NCI-H187 (cell line): ENCODE data around the gene SHISA7.
A peak's percentile ranks its signal among the peaks of the same experiment; 100 is the strongest.

Source experiments
- DNase-seq, 2 experiments: peaks; one replicate each; lab custom pipeline; 2025; lab: John Stamatoyannopoulos, UW

SHISA7 gene

DNA sequence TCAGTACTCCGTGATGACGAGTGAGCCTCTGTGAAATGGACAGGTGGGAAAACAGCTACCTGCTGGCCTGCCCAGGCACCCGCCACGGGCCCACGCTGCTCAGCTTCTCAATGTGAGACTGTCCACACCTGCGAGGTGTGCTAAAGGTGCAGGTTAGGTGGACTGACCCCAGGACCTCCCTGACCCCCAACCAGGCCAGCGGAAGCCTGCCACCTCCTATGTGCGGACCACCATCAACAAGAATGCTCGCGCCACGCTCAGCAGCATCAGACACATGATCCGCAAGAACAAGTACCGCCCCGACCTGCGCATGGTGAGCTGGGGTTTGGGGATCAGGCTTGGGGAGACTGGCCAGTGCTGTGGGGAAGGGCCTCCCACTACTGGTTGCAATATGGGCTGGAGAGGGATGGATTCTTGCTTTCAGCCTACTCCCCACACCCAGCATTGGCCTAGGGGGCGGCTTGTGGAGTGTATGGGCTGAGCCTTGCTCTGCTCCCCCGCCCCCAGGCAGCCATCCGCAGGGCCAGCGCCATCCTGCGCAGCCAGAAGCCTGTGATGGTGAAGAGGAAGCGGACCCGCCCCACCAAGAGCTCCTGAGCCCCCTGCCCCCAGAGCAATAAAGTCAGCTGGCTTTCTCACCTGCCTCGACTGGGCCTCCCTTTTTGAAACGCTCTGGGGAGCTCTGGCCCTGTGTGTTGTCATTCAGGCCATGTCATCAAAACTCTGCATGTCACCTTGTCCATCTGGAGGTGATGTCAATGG lies 55.2 kb downstream of the SHISA7 start:
- no peak for DNase-seq

DNA sequence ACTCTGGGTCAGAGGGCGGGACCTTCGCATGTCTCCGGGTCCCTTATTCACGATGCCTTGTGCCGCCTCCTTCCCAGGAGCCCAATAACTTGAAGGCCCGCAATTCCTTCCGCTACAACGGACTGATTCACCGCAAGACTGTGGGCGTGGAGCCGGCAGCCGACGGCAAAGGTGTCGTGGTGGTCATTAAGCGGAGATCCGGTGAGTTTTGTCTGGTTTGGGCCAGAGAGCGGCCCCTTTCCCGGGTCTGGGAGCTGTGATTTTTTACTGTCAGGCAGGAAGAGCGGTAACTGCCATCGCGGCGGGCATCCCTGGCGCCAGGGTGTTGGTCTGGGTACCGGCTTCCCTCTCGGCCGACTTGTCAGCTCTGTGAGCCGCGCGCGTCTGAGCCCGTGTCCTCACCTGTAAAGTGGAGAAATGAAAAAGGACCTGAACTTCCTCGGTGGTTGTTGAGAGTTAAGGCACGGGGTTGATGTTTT lies 56.6 kb downstream of the SHISA7 start:
- DNase-seq = no peak

- DNase-seq = peak; percentile 97 to 100
Measured at GRCh38 chr19:55385724-55386492, 57.2 kb downstream of the SHISA7 start, which contains the start of gene RPL28. Gene RPL28 (plus strand): TSS chr19:55385932. CDS start chr19:55386358, 426 bp downstream.

GRCh38 chr19:55384920-55385723 lies 58.0 kb downstream of the SHISA7 start:
- peak; percentile 89 to 100 for DNase-seq

DNA sequence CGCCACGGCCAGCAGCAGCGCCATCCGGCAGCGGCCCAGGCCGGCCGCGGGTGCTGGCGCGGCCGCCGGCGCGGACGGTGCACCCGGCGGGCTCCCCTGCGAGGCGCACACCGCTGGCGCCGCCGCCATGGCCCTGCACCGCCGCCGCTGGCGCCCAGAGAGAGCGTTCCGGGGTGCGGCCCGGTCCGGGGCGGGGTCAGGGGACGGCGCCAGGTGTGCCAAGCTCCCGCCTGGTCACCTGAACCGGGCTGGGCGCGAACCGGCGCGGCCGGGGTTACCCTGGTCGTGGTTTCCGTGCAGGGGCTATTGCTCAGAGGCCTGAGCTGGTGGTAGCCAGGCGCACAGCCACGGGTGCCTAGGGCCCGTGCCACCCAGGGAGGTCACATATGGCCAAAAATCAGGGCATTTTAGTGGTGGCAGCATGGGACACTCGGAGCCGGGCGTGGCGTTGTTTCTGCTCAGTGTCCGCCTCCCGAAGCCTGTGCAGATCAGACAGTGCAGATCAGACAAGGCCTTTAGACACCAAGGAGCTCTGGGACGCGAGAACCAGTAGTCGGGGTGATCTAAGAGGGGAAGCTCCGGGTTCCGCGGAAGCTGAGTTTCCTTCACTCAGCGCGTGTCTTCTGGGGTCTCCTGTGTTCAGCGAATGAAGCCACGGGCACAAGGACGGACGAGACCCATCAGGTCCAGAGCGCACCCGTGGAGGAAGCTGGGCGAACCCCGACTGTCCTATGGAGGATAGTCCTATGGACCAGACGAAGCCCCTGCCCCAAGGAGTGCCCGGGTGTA lies 58.8 kb downstream of the SHISA7 start, which contains the start of gene TMEM238:
Gene TMEM238, minus strand, starts transcription at position 162 of the 789 bp plus-strand sequence. Its CDS starts 33 bp downstream, at position 129.
- DNase-seq = peak in 1 of 2 experiments; percentile 54

DNA sequence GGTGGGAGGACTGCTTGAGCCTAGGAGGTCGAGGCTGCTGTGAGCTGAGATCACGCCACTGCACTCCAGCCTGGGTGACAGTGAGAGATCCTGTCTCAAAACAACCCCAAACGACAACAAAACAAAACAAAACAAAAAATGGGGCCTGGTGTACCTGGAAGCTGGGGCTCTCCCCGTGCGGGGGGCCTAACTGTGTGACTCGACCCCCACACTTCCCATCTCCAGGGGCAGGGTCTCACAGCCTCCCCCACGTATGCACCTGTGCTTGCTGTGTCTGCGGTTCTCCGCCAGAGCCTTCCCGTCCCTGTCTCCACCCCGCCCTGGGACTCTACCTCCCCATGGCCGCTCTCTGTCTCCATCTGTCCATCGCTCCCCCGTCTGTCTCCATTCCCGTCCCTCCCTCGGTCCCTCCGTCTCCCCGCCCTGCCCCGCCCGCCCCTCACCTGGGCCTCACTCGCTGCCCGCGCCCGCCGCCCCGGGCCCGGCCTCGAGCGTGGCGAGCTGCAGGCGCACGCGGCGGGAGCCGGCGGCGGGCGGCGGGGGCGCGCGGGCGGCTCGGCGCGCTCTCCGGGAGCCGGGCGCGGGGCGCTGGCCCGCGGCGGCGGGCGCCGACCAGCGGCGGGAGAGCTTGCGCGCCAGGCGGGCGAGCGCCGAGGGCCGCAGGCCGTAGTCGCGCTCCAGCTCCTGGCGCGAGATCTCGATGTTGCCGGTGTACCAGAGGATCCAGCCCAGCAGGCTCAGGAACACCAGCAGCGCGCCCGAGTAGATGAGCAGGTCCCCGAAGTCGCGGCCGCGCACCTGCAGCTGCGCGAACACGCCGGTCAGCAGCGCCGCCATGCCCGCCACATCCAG lies 59.6 kb downstream of the SHISA7 start:
- DNase-seq = peak; percentile 14 to 72

GRCh38 chr19:55382522-55383054 lies 60.5 kb downstream of the SHISA7 start:
- DNase-seq = no peak

DNA sequence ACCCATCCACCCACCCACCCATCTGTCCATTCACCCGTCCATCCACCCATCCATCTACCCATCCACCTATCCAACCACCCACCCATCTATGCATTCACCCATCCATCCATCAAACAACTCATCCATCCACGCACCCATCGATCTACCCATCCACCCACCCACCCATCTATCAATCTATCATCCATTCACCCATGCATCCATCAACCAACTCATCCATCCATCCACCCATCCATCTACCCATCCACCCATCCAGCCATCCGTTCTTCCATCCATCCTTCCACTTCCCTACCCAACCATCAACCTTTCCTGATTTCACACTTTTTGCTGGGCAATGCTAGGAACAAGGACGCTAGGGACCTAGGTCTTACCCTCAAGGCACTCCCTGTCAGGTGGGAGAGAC lies 61.1 kb downstream of the SHISA7 start:
- no peak for DNase-seq

DNA sequence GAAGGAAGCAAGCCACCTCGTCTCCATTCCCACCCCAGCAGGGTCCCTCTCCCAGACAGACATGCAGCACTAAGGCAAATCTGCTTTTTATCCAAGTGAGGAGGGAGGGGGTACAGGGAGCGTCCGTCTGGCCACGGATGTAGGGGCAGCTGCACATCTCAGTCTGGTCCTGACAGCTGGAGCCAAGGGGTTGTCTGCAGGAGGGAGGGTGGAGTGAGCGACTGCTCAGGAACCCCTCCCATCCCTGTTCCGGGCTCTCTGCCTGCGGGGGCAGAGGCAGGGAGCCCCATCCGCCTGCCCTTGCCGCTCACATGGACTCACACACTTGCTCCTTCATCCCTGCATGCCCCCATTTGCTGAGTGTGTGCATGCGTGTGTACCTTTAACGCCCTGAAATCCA lies 63.9 kb downstream of the SHISA7 start:
- DNase-seq = no peak
